Transverse colon (tissue), 4 donors: ENCODE data around the gene RPS14.

ENCODE experiments used
- POLR2A ChIP-seq: fragments of 450-650 bp; IDR thresholded peaks from one replicate; pipeline ENCODE4 v1.6.1; 2016; ENCODE audit warnings: antibody characterized with exemption, mild to moderate bottlenecking, moderate library complexity
- POLR2AphosphoS5 ChIP-seq, 3 donors: sonication (generic); formaldehyde crosslinking; IDR thresholded peaks; one replicate each; pipeline ENCODE4 v1.6.1; 2016; ENCODE audit warnings: antibody characterized with exemption in 3 of 3
- TF ChIP-seq, protein P1 (sequence below), 5 experiments: fragments of 200-600 bp in 3 of 5; fragments of 450-650 bp in 2 of 5; sonication (generic) in 3 of 5; IDR thresholded peaks; 1 replicate in 2 of 5; 2 replicates in 3 of 5; pipeline ENCODE4 v1.5.1; 2016 to 2017; ENCODE audit warnings: antibody characterized with exemption in 5 of 5, inconsistent platforms in 3 of 5, mild to moderate bottlenecking in 2 of 5, moderate library complexity in 1 of 5

DNA sequence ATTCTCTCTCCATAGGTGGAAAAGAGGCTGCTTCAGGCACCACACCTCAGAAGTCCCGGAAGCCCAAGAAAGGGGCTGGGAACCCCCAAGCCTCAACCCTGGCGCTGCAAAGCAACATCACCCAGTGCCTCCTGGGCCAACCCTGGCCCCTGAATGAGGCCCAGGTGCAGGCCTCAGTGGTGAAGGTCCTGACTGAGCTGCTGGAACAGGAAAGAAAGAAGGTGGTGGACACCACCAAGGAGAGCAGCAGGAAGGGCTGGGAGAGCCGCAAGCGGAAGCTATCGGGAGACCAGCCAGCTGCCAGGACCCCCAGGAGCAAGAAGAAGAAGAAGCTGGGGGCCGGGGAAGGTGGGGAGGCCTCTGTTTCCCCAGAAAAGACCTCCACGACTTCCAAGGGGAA, 53.3 kb downstream of the RPS14 start:
- TF ChIP-seq, protein P1, sequence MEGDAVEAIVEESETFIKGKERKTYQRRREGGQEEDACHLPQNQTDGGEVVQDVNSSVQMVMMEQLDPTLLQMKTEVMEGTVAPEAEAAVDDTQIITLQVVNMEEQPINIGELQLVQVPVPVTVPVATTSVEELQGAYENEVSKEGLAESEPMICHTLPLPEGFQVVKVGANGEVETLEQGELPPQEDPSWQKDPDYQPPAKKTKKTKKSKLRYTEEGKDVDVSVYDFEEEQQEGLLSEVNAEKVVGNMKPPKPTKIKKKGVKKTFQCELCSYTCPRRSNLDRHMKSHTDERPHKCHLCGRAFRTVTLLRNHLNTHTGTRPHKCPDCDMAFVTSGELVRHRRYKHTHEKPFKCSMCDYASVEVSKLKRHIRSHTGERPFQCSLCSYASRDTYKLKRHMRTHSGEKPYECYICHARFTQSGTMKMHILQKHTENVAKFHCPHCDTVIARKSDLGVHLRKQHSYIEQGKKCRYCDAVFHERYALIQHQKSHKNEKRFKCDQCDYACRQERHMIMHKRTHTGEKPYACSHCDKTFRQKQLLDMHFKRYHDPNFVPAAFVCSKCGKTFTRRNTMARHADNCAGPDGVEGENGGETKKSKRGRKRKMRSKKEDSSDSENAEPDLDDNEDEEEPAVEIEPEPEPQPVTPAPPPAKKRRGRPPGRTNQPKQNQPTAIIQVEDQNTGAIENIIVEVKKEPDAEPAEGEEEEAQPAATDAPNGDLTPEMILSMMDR (IDR thresholded peaks at IDR 0.05): no peak
- TF ChIP-seq POLR2A: no peak
- no peak for TF ChIP-seq POLR2AphosphoS5 (IDR thresholded peaks at IDR 0.05)
